UCSD-AML1 (cell line): ENCODE results near the gene CUEDC1.

Experiments
- DNase-seq: peaks from one replicate; lab custom pipeline; 2025; ENCODE audit not compliant: unreplicated experiment; lab: John Stamatoyannopoulos, UW

CUEDC1 gene

GRCh38 chr17:57957886-57958285 is 2.7 kb upstream of the CUEDC1 start:
- no peak for DNase-seq

- DNase-seq = no peak
Observed at GRCh38 chr17:57957120-57957850, 2.1 kb upstream of the CUEDC1 start.

- DNase-seq = no peak
Observed at GRCh38 chr17:57956291-57957119, 1.3 kb upstream of the CUEDC1 start.

- DNase-seq = no peak
Observed at GRCh38 chr17:57954397-57955182, 622 bp downstream of the CUEDC1 start.

GRCh38 chr17:57953705-57954396 is 1.4 kb downstream of the CUEDC1 start:
- DNase-seq = no peak

- no peak for DNase-seq
Observed at GRCh38 chr17:57953219-57953618, 2.0 kb downstream of the CUEDC1 start.

- DNase-seq = no peak
Observed at GRCh38 chr17:57949649-57950048, 5.6 kb downstream of the CUEDC1 start.

GRCh38 chr17:57948555-57949420 is 6.4 kb downstream of the CUEDC1 start:
- DNase-seq = no peak

GRCh38 chr17:57948169-57948554 is 7.0 kb downstream of the CUEDC1 start:
- DNase-seq = no peak

- no peak for DNase-seq
Observed at GRCh38 chr17:57947369-57947768, 7.8 kb downstream of the CUEDC1 start.

GRCh38 chr17:57946798-57947358 is 8.3 kb downstream of the CUEDC1 start:
- DNase-seq = peak; percentile 32

- DNase-seq = no peak
Observed at GRCh38 chr17:57945996-57946797, 9.0 kb downstream of the CUEDC1 start.

GRCh38 chr17:57944908-57945307 is 10.3 kb downstream of the CUEDC1 start:
- no peak for DNase-seq

GRCh38 chr17:57943645-57944044 is 11.6 kb downstream of the CUEDC1 start:
- no peak for DNase-seq

- no peak for DNase-seq
Observed at GRCh38 chr17:57943140-57943539, 12.1 kb downstream of the CUEDC1 start.

- DNase-seq = no peak
Observed at GRCh38 chr17:57941384-57942370, 13.5 kb downstream of the CUEDC1 start.

- DNase-seq = no peak
Observed at GRCh38 chr17:57940653-57941329, 14.4 kb downstream of the CUEDC1 start.
